ENCODE measurements around the gene SLC22A25. TPM values are rescaled to one million over a fixed set of nuclear protein-coding genes. Genes with fewer than 3 reads are reported as not detected.

SLC22A25 gene
- total and polyA plus RNA-seq, 2 of the 13 experiments (the other 11 are each of a cell fraction or from before 2014, with no cell fraction given) = 0.18 to 0.42 TPM

DNA sequence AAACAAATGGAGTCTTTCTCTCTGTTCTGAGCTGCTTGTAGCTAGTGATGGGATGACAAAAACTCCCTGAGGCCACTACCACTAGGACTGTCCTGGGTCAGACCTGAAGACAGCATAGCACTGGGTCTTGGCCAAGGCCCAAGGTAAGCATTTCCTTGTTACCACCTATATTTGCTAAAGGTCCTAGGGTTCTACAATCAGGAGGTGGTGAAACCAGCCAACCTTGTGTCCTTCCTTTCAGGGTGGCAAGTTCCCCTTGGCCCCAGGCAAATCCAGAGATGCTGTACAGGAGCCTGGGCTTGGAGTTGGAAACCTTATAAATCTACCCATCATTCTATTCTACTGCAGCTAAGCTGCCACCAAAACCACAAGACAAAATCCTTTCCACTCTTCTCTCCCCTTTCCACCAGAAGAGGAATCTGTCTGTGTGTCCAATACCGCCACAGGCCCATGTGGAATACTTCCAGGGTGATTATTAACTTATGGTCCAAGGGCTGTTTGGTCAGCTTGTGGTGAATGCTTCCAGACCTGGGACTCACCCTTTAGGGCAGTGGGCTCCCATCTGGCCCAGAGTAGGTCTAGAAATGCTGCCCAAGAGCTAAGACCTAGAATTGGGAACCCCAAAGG, 16.8 kb downstream of the SLC22A25 start:
- Histone ChIP-seq H2AFZ (ENCODE audit: low read length) (no peak overlapping the region), H3K27me3 (ENCODE audit: control insufficient read depth in 1 of 2, insufficient read depth in 2 of 2, low read length in 2 of 2) (no peaks in the 10 kb centered on the region), H3K4me1 (ENCODE audit: insufficient read depth, low read length) (peaks cover 56% of the 10 kb centered on the region), H3K9me3 (ENCODE audit: low read length) (no peaks in the 10 kb centered on the region), H3K4me3 (replicated peaks in 1 of 3; ENCODE audit: insufficient read depth in 1 of 3, low read depth in 2 of 3, low read length in 3 of 3) (no peak overlapping the region), H3K4me2 (ENCODE audit: low read depth, low read length) (peak overlapping the region; percentile 56), H3K27ac (ENCODE audit: extremely low read length, insufficient read depth, low read length) (peak overlapping the region; percentile 51), H3K36me3 (replicated peaks in 1 of 2; ENCODE audit: control insufficient read depth in 1 of 2, insufficient read depth in 2 of 2, low read length in 2 of 2) (no peaks in the 10 kb centered on the region), H4K20me1 (ENCODE audit: insufficient read depth, low read length) (no peaks in the 10 kb centered on the region), H3K79me2 (ENCODE audit: insufficient read depth, low read length) (no peaks in the 10 kb centered on the region), H3K9ac (ENCODE audit: insufficient read depth, low read depth, low read length) (no peak overlapping the region)
- CTCF ChIA-PET (ENCODE audit: low intra/inter-chr PET ratio, low total read pairs) = no interaction called here
- POLR2A ChIA-PET = interaction anchor here (1.0 to 2.1 kb wide), 8 partner anchors 9 to 385 kb away, joined by 3 to 14 read pairs (median 4); partner anchors contain the start of genes SLC22A25 and SLC22A9
- FAIRE-seq (peak; percentile 61), DNase-seq (ENCODE audit: low spot score) (peak; percentile 70), ATAC-seq (peak; percentile 98)
- in situ Hi-C loops (cut with HindIII; ENCODE audit: extremely low pct_ligation_motif_present, low pct_unique_long_range_greater_than_20kb) (no loop called here), intact Hi-C loops (cut with micrococcal nuclease; ENCODE audit: unreplicated experiment) (no loop called here)
- no TSS peak for BruUV-seq (replicated peaks)
- WGBS (ENCODE audit: low lambda C conversion rate) = 14% methylated on average over 1 of the region's 1 CpG
- TF ChIP-seq, protein P1, sequence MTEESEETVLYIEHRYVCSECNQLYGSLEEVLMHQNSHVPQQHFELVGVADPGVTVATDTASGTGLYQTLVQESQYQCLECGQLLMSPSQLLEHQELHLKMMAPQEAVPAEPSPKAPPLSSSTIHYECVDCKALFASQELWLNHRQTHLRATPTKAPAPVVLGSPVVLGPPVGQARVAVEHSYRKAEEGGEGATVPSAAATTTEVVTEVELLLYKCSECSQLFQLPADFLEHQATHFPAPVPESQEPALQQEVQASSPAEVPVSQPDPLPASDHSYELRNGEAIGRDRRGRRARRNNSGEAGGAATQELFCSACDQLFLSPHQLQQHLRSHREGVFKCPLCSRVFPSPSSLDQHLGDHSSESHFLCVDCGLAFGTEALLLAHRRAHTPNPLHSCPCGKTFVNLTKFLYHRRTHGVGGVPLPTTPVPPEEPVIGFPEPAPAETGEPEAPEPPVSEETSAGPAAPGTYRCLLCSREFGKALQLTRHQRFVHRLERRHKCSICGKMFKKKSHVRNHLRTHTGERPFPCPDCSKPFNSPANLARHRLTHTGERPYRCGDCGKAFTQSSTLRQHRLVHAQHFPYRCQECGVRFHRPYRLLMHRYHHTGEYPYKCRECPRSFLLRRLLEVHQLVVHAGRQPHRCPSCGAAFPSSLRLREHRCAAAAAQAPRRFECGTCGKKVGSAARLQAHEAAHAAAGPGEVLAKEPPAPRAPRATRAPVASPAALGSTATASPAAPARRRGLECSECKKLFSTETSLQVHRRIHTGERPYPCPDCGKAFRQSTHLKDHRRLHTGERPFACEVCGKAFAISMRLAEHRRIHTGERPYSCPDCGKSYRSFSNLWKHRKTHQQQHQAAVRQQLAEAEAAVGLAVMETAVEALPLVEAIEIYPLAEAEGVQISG (CRISPR knock-in tag; IDR thresholded peaks at IDR 0.05) = 0 out of 2 replicates have a peak, but pooled peaks have one; percentile 33
- TF ChIP-seq ZNF644 (CRISPR knock-in tag; IDR thresholded peaks at IDR 0.05; ENCODE audit: low read depth) = peak; percentile 76
- TF ChIP-seq ZNF543 (CRISPR knock-in tag; IDR thresholded peaks at IDR 0.05) = 0 out of 2 replicates have a peak, but pooled peaks have one; percentile 25
- TF ChIP-seq, protein P2, sequence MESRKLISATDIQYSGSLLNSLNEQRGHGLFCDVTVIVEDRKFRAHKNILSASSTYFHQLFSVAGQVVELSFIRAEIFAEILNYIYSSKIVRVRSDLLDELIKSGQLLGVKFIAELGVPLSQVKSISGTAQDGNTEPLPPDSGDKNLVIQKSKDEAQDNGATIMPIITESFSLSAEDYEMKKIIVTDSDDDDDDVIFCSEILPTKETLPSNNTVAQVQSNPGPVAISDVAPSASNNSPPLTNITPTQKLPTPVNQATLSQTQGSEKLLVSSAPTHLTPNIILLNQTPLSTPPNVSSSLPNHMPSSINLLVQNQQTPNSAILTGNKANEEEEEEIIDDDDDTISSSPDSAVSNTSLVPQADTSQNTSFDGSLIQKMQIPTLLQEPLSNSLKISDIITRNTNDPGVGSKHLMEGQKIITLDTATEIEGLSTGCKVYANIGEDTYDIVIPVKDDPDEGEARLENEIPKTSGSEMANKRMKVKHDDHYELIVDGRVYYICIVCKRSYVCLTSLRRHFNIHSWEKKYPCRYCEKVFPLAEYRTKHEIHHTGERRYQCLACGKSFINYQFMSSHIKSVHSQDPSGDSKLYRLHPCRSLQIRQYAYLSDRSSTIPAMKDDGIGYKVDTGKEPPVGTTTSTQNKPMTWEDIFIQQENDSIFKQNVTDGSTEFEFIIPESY (CRISPR knock-in tag; IDR thresholded peaks at IDR 0.05) = peak; percentile 55; the same call in 1 of the 2 replicates
- TF ChIP-seq HNF1A (IDR thresholded peaks at IDR 0.05; ENCODE audit: low read depth) = peak; percentile 83; the same call in 1 of the 2 replicates
- TF ChIP-seq HNF1A (CRISPR knock-in tag; IDR thresholded peaks at IDR 0.05; ENCODE audit: borderline replicate concordance) = peak; percentile 76; the same call in 1 of the 2 replicates
- no peak for TF ChIP-seq MTA1 (CRISPR knock-in tag; IDR thresholded peaks at IDR 0.05; ENCODE audit: borderline replicate concordance)
- TF ChIP-seq PREB (CRISPR knock-in tag; IDR thresholded peaks at IDR 0.05) = no peak
- TF ChIP-seq SOX6 (IDR thresholded peaks at IDR 0.05) = no peak
- peak; percentile 63; the same call in 1 of the 2 replicates for TF ChIP-seq SOX6 (CRISPR knock-in tag; IDR thresholded peaks at IDR 0.05)
- peak; percentile 59; the same call in 1 of the 2 replicates for TF ChIP-seq GATAD2A (CRISPR knock-in tag; IDR thresholded peaks at IDR 0.05)
- TF ChIP-seq, protein P3, sequence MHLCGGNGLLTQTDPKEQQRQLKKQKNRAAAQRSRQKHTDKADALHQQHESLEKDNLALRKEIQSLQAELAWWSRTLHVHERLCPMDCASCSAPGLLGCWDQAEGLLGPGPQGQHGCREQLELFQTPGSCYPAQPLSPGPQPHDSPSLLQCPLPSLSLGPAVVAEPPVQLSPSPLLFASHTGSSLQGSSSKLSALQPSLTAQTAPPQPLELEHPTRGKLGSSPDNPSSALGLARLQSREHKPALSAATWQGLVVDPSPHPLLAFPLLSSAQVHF (CRISPR knock-in tag; IDR thresholded peaks at IDR 0.05) = no peak

Measured in HepG2 (cell line).